ENCODE results near the gene CCDC88C.

The CCDC88C gene

DNA sequence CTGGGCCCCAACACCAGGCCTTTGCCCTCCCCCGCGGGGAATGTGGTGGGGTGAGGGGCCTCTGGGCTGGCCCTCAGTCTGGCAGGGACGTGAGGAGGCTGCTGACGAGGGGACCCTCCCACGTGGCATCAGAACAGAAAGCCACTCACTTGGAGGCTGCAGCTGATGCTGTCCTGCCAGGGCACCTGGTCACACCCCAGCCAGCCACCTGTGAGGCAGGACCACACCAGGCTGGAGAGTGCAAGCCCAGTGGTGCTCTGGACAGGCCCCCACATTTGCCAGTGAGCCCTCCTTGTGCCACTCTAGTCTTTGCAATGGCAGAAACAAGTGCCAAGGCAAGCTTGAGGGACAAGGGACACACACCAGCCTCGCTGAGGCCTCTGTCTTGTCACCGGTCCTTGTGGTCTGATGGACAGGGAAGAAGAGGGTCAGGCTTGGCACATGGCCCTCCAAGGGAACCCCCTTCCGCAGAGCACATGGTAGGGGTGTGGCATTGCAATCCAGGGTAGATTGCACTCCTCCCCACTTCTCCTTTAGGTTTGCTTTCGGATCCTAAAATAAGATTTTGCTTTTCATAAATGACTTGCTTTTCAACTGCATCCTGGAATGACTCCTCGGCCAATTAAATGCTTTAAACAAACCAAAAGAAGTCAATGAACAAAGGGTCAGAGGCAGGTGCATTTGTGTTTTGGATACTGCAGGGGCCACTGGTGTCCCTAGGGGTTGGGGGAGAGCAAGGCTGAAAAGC is 53.7 kb downstream of the CCDC88C start:
- DNase-seq (ENCODE audit: low read depth), result no peak

DNA sequence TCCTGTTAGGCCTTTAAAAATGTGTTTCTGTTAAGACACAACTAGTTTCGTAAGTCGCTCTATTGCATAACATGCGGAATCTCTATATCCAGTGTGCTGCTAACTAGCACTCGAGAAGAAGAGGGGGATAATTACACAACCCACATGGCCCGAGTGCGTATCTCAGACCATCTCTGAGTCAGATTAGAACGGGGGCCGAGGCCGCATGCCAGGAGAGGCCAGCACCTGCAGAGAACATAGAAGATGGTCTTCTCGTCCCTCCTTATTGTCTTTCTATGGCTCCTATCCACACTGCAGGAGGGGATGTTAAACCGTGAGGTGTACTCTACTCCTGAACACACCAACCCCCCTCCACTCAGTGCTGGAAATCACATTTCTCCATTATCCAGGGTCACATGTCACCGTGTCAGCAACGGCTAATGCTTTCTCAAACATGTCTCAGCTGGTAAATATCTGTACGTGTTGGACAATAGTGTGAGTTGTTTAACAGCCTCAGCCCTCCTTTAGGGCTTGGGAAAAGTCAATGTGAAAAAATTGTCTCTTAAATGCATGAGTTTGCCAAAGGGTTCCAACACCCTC is 56.3 kb downstream of the CCDC88C start:
- no peak for DNase-seq (ENCODE audit: low read depth)

GRCh38 chr14:91360490-91361232 is 57.0 kb downstream of the CCDC88C start:
- no peak for DNase-seq (ENCODE audit: low read depth)

DNA sequence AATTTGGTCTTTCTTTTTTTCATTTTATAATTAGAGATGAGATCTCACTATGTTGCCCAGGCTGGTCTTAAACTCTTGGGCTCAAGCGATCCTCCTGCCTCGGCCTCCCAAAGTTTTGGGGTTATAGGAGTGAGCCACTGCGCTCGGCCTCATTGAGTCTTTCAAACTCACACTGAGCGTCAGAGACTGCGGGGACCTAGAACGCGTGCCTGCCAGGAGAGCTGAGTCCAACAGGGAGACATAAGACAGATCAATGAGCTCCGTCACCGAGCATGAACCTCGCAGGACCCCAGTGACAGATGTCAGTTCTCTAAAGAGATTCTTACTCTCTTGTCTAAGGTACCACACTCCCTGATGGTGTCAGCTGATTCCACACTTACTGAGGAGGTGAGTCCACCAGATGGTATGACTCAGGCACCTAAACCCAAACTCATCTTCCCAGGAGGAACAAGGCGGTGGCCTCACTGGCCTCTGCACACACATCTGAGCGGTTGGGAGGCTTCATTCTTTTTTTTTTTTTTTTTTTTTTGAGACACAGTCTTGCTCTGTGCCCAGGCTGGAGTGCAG is 58.9 kb downstream of the CCDC88C start:
- no peak for DNase-seq (ENCODE audit: low read depth)

DNA sequence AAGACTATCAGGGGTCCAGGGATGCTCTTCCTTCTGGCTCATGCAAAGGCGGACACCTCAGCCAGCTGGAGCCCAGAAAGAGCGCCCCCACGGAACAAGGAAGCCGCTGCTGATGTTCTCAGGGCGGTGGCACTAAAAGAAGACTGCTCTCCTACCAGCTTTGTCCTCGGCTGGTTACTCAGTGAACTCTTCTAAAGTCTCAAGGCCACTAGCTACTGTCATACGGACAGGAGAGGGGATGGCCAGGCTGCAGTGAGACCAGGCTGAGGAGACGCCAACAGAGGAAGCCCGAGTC is 59.6 kb downstream of the CCDC88C start:
- DNase-seq (ENCODE audit: low read depth), result no peak

- DNase-seq (ENCODE audit: low read depth), result no peak
Observed at GRCh38 chr14:91357272-91358024, 60.2 kb downstream of the CCDC88C start.

- DNase-seq (ENCODE audit: low read depth), result no peak
Observed at GRCh38 chr14:91356181-91356763, 61.3 kb downstream of the CCDC88C start.

DNA sequence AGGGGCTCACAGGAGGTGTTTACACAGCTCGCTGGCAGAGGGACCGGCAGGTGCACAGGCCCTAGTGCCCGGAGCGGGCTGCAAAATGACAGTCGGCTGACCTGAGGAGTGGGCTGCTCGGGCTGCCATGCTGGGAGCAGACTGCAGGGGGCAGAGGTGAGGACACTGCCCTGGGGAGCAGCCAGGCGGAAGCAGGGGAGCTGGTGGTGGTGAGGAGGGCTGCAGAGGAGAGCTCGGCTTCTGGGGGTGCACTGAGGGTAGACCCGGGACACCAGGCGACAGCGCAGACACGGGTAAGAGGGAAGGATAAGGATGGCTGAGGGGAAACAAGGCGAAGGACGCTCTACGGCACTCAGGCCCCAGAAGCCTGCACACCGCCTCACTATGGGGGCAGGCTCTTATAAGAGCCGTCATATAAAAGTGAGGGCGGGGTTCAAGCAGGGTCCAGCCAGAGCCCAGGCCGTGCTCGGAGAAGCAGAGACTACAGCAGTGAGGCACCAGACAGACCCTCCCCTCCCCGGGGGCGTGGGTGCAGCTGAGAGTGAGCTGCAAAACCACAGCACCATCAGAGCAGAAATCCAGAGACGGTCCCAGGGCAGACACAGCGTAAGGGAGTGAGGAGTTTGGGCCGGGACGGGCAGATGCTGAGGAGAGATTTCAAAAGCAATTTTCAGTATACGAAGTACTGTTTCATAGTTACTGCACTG is 62.5 kb downstream of the CCDC88C start:
- DNase-seq (ENCODE audit: low read depth), result no peak

DNA sequence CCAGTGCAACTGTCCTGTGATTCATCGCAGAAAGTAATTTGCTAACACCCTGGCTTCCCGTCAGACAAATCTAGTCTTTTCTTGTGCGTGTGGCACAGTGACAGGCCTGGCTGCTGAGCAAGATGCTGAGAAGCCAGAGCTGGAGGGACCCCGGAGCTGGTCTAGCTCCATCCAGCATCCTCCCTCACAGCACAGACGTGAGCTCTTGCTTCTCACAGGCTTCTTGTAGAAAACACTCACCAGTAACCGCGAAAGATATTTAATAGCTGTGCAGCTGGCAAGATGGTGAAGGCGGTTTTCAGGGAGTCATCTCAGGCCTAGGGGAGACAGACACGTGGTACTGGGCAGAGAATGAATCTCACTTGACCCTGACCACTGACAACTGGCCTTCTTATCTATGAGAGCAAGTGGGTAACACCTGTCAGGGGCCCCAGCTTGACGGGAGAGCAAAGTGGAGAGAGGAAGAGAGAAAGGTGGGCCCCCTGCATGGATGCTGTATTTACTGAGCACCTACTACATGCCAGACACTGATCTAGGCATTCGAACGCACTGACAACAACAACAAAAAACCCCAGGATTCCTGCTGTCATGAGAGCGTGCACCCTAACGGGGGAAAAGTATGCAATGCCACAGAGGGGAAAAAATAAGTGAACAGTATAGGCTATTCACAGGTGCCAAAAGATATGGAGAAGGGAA is 63.3 kb downstream of the CCDC88C start:
- no peak for DNase-seq (ENCODE audit: low read depth)

DNA sequence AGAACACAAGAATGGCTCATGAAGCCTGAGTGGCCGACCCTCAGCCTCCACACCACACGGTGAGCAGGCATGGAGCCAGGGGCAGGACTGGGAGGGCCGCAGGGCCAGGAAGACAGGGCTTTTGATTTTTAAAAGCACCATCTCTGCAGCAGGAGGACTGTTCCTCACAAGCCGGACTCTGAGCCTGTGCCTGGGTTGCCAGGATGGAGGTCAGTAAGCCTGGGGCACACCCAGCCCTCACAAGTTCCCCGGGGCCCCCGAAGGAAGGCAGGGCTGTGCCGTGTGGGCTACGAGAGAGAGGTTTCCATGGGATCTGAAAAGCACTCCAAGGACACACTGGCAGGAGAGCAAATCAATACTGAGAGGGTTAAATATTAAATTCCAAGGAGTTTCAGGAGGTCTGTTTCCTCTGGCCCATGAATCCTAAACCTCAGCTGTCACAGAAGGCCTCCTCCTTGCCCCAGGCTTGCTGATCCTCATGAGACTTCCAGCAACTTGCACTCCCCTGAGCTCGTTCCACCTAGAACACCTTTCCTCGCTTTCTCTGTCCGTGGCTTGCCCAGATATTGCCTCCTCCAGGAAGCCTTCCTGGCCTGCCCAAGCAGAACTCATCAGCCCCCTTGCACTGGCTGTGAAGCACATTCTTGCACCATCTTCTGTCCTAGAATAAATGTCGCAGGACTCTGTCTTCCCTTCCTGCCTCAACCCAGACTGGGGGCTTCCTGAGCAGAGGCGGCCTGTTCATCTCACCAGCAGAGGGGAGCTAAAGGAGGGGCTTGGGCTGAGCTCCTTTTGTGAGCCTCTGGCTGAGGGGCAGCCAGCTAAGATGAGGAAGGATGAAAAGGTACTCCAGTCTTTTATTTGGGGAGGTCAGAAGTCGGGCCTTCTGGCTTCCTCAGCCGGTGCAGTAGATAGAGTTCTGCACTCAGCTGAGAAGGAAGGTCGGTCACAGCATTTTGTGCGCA is 64.6 kb downstream of the CCDC88C start:
- DNase-seq (ENCODE audit: low read depth), result no peak

GRCh38 chr14:91352053-91352452 is 65.6 kb downstream of the CCDC88C start:
- no peak for DNase-seq (ENCODE audit: low read depth)

DNA sequence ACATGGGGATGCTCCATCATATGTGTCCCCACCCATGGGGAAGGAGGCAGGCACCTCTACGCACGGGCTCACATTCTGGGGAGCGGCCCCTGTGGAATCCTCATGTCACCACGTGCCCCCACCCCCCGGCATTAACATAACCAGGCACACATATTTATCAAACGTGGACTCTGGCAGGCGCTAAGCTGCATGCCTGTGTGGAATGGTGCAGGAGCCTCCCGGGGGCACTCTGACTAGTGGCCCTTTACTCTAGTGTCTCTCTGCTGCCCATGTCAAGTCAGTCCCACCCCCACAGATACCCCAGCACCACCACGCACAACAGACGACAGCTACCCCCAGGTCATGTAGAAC is 66.1 kb downstream of the CCDC88C start:
- no peak for DNase-seq (ENCODE audit: low read depth)

- no peak for DNase-seq (ENCODE audit: low read depth)
Observed at GRCh38 chr14:91350813-91351511, 66.7 kb downstream of the CCDC88C start.

GRCh38 chr14:91350483-91350812 is 67.2 kb downstream of the CCDC88C start:
- DNase-seq (ENCODE audit: low read depth), result no peak

GRCh38 chr14:91349481-91350074 is 68.0 kb downstream of the CCDC88C start:
- DNase-seq (ENCODE audit: low read depth), result no peak

GRCh38 chr14:91348845-91349465 is 68.7 kb downstream of the CCDC88C start:
- no peak for DNase-seq (ENCODE audit: low read depth)

DNA sequence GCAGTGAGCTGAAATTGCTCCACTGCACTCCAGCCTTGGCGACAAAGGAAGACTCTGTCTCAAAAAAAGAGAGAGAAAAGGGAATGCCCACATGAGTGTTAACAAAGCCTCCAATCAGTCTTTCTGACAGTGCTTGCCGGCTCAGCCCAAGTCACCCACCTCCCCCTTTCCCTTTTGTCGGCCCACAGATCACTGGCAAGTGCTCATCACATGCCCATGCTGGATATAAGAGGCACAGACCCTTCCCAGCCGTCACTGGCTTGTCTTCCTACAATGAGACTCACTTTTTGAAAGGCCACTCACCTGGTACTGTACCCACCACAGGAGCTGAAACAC is 70.8 kb downstream of the CCDC88C start:
- no peak for DNase-seq (ENCODE audit: low read depth)

GRCh38 chr14:91344096-91344495 is 73.5 kb downstream of the CCDC88C start:
- DNase-seq (ENCODE audit: low read depth), result no peak

All from stimulated activated CD8-positive, alpha-beta memory T cell treated with anti-CD3 and anti-CD28 coated beads, Interleukin-12 subunit alpha, Interleukin-12 subunit beta, amount 100 ng/mL, for 1 hour (primary cell).